Coronary artery (tissue), 2 donors: ENCODE measurements around the gene CCDC38.
"Not testable (repeated sequence)": the region's sequence is repeated elsewhere in the genome, so short reads cannot be mapped to it uniquely, and the experiment has no call there.

Experiments
- DNase-seq: peaks from one replicate; pipeline ENCODE4 v3.0.0-alpha.2; 2017; ENCODE audit warnings: low spot score
- H3K27ac ChIP-seq, 2 donors: fragments of 200-600 bp; sonication (generic); one replicate each; pipeline ENCODE4 v1.5.1; 2016 to 2019
- H3K4me3 ChIP-seq: fragments of 200-600 bp; sonication (generic); 2 replicates; pipeline ENCODE4 v1.5.1; 2016; ENCODE audit warnings: mild to moderate bottlenecking, moderate library complexity
- TF ChIP-seq, protein P1 (sequence below): fragments of 200-600 bp; sonication (generic); IDR thresholded peaks from one replicate; pipeline ENCODE4 v1.5.1; 2019; ENCODE audit warnings: antibody characterized with exemption

The CCDC38 gene

DNA sequence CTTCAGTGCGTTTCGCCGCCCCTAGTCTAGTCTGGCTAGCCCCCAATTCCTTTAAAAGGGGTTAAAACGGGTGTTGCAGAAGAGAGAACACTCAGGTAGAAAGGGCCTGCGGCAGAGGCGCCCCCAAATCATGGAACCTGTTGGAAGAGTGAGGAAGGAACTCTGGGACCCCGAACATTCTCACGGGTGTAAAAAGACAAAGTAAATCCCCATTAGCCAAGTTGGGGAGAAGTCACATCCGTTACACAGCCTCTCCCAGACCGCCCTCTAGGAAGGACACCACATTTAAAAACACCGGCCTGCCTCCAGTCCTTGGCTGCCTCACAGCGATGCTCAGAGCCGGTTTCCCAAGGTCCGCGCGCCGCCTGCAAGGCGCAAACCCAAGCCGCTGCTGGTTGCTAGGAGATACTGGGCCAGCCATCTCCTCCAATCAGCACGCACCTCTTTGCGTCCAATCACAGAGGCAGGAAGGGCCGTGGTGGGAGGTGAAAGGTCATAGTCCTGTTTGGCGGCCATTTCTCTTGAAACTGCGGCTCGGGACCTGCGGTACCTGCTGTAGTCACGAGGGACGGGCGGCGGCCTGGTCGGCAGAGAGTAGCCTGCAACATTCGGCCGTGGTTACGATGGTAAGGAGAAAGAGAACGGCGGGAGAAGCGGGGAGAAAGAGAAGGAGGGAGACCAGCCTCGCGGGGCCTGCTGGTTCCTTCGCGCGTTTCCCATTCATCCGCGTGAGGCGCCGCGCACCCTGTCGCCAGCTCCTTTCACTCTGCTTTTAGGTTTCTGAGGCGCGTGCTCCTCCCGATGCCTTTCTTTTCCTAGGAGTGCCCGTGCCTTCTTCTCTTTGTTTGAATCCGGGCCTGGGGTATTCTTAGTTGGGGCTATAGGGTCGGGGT lies 83.7 kb downstream of the CCDC38 start, which contains the start of gene SNRPF:
Gene SNRPF, plus strand, starts transcription at position 502 of the 893 bp plus-strand sequence. Its CDS starts 122 bp downstream, at position 624.
- Histone ChIP-seq H3K4me3 (peak within 1 kb of the TSS; percentile 82), H3K27ac (peak within 1 kb of the TSS in 1 of 2 donors; percentile 76)
- TF ChIP-seq, protein P1, sequence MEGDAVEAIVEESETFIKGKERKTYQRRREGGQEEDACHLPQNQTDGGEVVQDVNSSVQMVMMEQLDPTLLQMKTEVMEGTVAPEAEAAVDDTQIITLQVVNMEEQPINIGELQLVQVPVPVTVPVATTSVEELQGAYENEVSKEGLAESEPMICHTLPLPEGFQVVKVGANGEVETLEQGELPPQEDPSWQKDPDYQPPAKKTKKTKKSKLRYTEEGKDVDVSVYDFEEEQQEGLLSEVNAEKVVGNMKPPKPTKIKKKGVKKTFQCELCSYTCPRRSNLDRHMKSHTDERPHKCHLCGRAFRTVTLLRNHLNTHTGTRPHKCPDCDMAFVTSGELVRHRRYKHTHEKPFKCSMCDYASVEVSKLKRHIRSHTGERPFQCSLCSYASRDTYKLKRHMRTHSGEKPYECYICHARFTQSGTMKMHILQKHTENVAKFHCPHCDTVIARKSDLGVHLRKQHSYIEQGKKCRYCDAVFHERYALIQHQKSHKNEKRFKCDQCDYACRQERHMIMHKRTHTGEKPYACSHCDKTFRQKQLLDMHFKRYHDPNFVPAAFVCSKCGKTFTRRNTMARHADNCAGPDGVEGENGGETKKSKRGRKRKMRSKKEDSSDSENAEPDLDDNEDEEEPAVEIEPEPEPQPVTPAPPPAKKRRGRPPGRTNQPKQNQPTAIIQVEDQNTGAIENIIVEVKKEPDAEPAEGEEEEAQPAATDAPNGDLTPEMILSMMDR: no peak
- peak; percentile 98 for DNase-seq

DNA sequence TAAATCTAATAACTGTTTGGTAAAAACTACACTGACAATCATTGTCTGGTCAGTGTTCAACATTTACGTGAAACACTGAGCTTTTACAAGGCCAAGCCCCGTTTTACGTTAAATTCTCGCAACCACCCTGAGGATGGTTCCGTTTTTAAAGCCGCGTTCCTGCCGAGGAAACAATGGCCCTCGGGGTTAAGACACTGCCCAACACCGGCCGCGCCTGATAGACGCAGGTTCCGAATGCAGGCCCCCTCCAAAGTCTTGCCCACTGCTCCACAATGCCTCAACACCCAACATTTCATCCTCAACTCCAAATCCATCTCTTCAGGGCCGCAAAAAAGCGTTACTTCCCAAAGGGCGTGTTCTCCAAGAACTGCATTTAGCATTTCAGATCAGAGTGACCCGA lies 84.6 kb downstream of the CCDC38 start:
- DNase-seq: no peak
- Histone ChIP-seq H3K4me3 (peak overlapping the region; percentile 82), H3K27ac (no peak overlapping the region)
- TF ChIP-seq, protein P1: no peak

DNA sequence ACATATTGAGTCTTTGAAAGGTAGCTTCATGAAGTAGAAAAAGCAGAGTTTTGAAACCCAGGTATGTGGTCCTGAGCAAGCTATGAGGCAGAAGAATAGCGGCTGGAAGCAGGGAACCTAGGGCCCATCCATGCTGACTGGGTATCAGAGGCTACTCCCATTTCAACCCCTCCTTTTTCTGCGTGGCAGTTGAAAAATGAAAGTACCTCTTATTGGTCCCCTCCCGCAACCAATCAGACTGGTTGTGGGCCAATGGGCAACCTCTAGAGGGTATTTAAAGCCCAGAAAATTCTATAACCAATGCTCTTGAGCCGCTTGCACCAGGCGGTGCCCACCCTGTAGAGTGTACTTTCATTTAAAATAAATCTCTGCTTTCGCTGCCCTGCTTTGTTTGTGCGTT lies 85.3 kb downstream of the CCDC38 start:
- TF ChIP-seq, protein P1: no peak
- Histone ChIP-seq H3K27ac (no peak overlapping the region), H3K4me3 (no peak overlapping the region)
- no peak for DNase-seq

DNA sequence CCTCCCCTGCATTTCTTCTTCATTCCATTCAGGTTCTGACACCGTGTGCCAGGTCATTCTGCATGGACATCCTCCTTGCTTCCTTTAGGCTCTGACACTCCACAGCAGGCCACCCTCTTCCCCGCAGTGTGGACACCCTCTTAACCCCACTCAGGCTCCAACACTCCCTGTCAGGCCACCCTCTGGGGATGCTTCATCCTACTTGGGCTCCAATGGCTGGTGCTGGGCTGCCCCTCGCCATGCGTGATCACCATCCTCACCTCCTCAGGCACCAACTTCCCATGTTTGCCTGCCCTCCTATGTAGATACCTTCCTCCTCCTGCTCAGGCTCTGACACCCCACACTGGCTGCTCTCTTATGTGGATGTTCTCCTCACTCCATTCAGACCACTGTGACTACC lies 90.3 kb downstream of the CCDC38 start:
- TF ChIP-seq, protein P1: no peak
- DNase-seq: no peak
- Histone ChIP-seq H3K27ac (no peak overlapping the region), H3K4me3 (no peak overlapping the region)

DNA sequence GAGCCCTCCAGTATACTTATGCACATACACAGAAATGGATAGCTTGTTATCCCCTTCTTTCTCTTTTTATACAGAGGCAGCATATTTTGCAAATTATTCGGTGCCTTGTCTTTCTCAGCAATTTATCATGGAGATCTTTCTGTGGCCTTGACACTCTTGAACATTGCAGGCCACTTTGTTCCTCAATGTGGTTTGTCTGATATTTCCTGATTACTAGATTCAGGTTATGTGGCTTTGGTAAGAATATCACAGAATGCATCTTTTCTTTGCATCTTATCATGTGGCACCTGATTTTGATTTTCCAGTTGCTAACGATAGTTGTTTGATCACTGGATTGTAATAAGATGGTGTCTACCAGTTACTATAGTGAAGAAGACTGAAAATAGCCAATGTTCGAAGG lies 90.8 kb downstream of the CCDC38 start:
- no peak overlapping the region for H3K4me3 ChIP-seq
- no peak overlapping the region for H3K27ac ChIP-seq
- no peak for DNase-seq
- TF ChIP-seq, protein P1: no peak

DNA sequence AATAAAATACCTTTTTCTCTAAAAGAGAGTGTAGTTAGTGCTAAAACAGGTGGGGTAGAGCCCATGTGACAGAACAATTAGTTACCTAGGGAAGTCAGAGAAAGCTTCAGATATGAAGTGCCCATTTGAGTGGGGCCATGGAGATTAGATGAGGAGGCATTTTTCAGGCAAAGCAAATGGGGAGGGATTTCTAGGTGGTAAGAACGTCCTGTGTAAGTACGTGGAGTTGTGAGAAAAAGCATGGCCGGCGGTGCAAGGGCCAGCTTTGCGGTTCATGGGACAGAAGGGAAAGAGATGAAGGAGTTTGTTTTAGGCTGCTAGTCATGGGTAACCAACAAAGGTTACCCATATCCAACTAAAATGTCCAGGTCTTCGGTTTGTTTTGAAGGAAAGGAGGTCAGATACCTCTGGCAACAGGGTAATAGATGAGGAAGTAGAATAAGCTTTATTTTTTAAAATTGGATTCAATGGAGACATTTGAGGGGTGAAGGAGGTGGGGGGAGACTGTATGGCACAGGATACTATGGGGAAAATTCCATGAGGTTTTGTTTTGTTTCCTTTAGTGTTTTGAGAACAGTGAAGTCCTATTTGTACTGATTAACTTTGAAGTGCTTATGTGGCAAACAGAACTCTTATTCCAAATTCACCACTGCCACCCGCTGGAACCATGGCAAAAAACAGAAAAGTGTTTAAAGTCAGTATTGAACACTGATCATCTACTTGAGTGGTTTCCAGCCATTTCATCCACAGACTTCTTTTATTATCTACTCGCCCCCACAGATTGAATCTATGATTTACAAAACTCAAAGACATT lies 93.6 kb downstream of the CCDC38 start:
- no peak for DNase-seq
- Histone ChIP-seq H3K27ac (no peak overlapping the region), H3K4me3 (no peak overlapping the region)
- TF ChIP-seq, protein P1: no peak

DNA sequence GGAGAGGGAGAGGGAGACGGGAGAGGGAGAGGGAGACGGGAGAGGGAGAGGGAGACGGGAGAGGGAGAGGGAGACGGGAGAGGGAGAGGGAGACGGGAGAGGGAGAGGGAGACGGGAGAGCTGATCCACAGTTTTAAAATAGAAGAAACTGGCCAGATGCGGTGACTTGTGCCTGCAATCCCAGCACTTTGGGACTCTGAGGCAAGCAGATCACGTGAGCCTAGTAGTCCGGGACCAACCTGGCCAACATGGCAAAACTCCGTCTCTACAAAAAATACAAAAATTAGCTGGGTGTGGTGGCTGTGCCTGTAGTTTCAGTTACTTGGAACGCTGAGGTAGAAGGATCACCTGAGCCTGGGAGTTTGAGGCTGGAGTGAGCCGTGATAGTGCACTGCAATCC lies 100.0 kb downstream of the CCDC38 start:
- DNase-seq, H3K27ac ChIP-seq, H3K4me3 ChIP-seq: not testable (repeated sequence)
